ENCODE results near the gene RBM18.

GRCh38 chr9:122225312-122226141 lies 39.1 kb downstream of the RBM18 start:
- TF ChIP-seq CTCF (IDR thresholded peaks at IDR 0.05; ENCODE audit: insufficient read depth, low read depth, low read length) (no peak), EZH2 (IDR thresholded peaks at IDR 0.05; ENCODE audit: insufficient read depth, low read length) (no peak)
